Measurements from ENCODE around the gene RNF183.

The RNF183 gene

GRCh38 chr9:113261917-113262671, 41.1 kb downstream of the RNF183 start:
- no peak for DNase-seq (ENCODE audit: extremely low read depth, insufficient read length)
- H3K27me3 ChIP-seq (replicated peaks; ENCODE audit: control insufficient read depth, insufficient read depth, low read length) = no peaks in the 10 kb centered on the region
- H3K36me3 ChIP-seq (ENCODE audit: control insufficient read depth, insufficient read depth, low read length) = peaks cover 1% of the 10 kb centered on the region
- TF ChIP-seq CTCF (IDR thresholded peaks at IDR 0.05; ENCODE audit: insufficient read depth, low read length, poor library complexity, severe bottlenecking) = no peak
- H3K4me3 ChIP-seq (replicated peaks; ENCODE audit: low read depth, low read length) = no peak overlapping the region

- no peak for DNase-seq (ENCODE audit: extremely low read depth, insufficient read length)
- H3K36me3 ChIP-seq (ENCODE audit: control insufficient read depth, insufficient read depth, low read length) = peaks cover 1% of the 10 kb centered on the region
- no peak overlapping the region for H3K4me3 ChIP-seq (replicated peaks; ENCODE audit: low read depth, low read length)
- TF ChIP-seq CTCF (IDR thresholded peaks at IDR 0.05; ENCODE audit: insufficient read depth, low read length, poor library complexity, severe bottlenecking) = no peak
- H3K27me3 ChIP-seq (replicated peaks; ENCODE audit: control insufficient read depth, insufficient read depth, low read length) = no peaks in the 10 kb centered on the region
Observed at GRCh38 chr9:113258282-113258681, 44.9 kb downstream of the RNF183 start.

- no peak for TF ChIP-seq CTCF (IDR thresholded peaks at IDR 0.05; ENCODE audit: insufficient read depth, low read length, poor library complexity, severe bottlenecking)
- peaks cover 1% of the 10 kb centered on the region for H3K36me3 ChIP-seq (ENCODE audit: control insufficient read depth, insufficient read depth, low read length)
- H3K4me3 ChIP-seq (replicated peaks; ENCODE audit: low read depth, low read length) = no peak overlapping the region
- no peak for DNase-seq (ENCODE audit: extremely low read depth, insufficient read length)
- H3K27me3 ChIP-seq (replicated peaks; ENCODE audit: control insufficient read depth, insufficient read depth, low read length) = no peaks in the 10 kb centered on the region
Observed at GRCh38 chr9:113257863-113258262, 45.3 kb downstream of the RNF183 start.

GRCh38 chr9:113255438-113255837, 47.7 kb downstream of the RNF183 start:
- no peak for DNase-seq (ENCODE audit: extremely low read depth, insufficient read length)
- no peaks in the 10 kb centered on the region for H3K27me3 ChIP-seq (replicated peaks; ENCODE audit: control insufficient read depth, insufficient read depth, low read length)
- H3K4me3 ChIP-seq (replicated peaks; ENCODE audit: low read depth, low read length) = no peak overlapping the region
- peaks cover 1% of the 10 kb centered on the region for H3K36me3 ChIP-seq (ENCODE audit: control insufficient read depth, insufficient read depth, low read length)
- TF ChIP-seq CTCF (IDR thresholded peaks at IDR 0.05; ENCODE audit: insufficient read depth, low read length, poor library complexity, severe bottlenecking) = no peak

GRCh38 chr9:113254991-113255390, 48.2 kb downstream of the RNF183 start:
- Histone ChIP-seq H3K27me3 (replicated peaks; ENCODE audit: control insufficient read depth, insufficient read depth, low read length) (no peaks in the 10 kb centered on the region), H3K4me3 (replicated peaks; ENCODE audit: low read depth, low read length) (no peak overlapping the region), H3K36me3 (ENCODE audit: control insufficient read depth, insufficient read depth, low read length) (no peaks in the 10 kb centered on the region; the same call in 1 of the 2 replicates)
- no peak for TF ChIP-seq CTCF (IDR thresholded peaks at IDR 0.05; ENCODE audit: insufficient read depth, low read length, poor library complexity, severe bottlenecking)
- DNase-seq (ENCODE audit: extremely low read depth, insufficient read length) = no peak
